Psoas muscle (tissue), 8 donors: ENCODE data around the gene FAM83G. TPM values are rescaled to one million over a fixed set of nuclear protein-coding genes. Genes with fewer than 3 reads are reported as not detected.

Source experiments
- ATAC-seq, 4 donors: fragments of 200-7000 bp; cut with Tn5 transposase; one replicate each; pipeline ENCODE4 v1.9.1; 2020; ENCODE audit warnings: moderate library complexity in 3 of 4, mild to moderate bottlenecking in 2 of 4
- DNase-seq, 2 donors: peaks; one replicate each; pipeline ENCODE4 v3.0.0-alpha.2; 2020
- H3K27ac ChIP-seq: fragments of 200-600 bp; one replicate; pipeline ENCODE4 v1.8.0; 2022
- H3K27me3 ChIP-seq, 3 donors: fragments of 200-600 bp in 1 of 3; one replicate each; pipeline versions ENCODE4 v1.6.1 to v1.8.0; 2013 to 2022; ENCODE audit warnings: low read length in 2 of 3, mild to moderate bottlenecking in 2 of 3, moderate library complexity in 1 of 3; ENCODE audit not compliant: insufficient read depth in 3 of 3
- H3K36me3 ChIP-seq, 2 donors: fragments of 200-600 bp in 1 of 2; one replicate each; pipeline versions ENCODE4 v1.6.1 to v1.8.0; 2013 to 2022; ENCODE audit warnings: low read depth in 1 of 2, mild to moderate bottlenecking in 1 of 2, moderate library complexity in 1 of 2; ENCODE audit not compliant: insufficient read depth in 1 of 2
- H3K4me1 ChIP-seq: fragments of 200-600 bp; one replicate; pipeline ENCODE4 v1.8.0; 2022
- H3K4me3 ChIP-seq: fragments of 200-600 bp; one replicate; pipeline ENCODE4 v1.8.0; 2022; ENCODE audit warnings: mild to moderate bottlenecking
- H3K9me3 ChIP-seq: fragments of 200-600 bp; one replicate; pipeline ENCODE4 v1.8.0; 2022
- CTCF ChIP-seq: fragments of 200-600 bp; IDR thresholded peaks from one replicate; pipeline ENCODE4 v1.8.0; 2022; ENCODE audit warnings: antibody characterized with exemption
- WGBS, 3 donors: extraction: QIAGEN DNeasy Blood & Tissue Kit; methylation state at CpG; one replicate each; pipeline versions ENCODE4 v1.1.6 to v1.1.7; 2013; 5-methylcytosine and 5-hydroxymethylcytosine counted together
- intact Hi-C, 2 donors: fragments of 100-400 bp; cut with DNase I; formaldehyde crosslinking; loops; one replicate each; pipeline versions ENCODE4 v1.11.0 to v1.14.2; 2022
- polyA plus RNA-seq, 3 donors: library from polyadenylated mRNA; stranded (reverse); fragments of 200-250 nt; gene quantifications; one replicate each; pipeline ENCODE4 v1.2.3, GENCODE V29; 2013
- total RNA-seq, 4 donors: library from RNA; stranded (reverse); fragmentation: NEBNext Ultra II Directional in 2 of 4; extraction: Animal tissue kit (Norgen Biotek cat#: 25700) in 2 of 4; gene quantifications; one replicate each; pipeline versions ENCODE4 v1.2.1 to v1.2.4, GENCODE V29; 2021 to 2023
- donor health status: healthy with polysubstance abuse.
- donor health status: DM: no; HTN: no; CAD: no; lungs with moderate emphysema.
- donor health status: Bipolar disorder and iron deficiency.
- donor health status: healthy.
- donor health status: DM: yes; HTN: yes; CAD: no.
- donor health status: DM: no; HTN: no; CAD: no.
- donor health status: DM: no; HTN: no; CAD: no.
- donor health status: DM: yes; HTN: yes; CAD: no.

FAM83G gene
- total and polyA plus RNA-seq, 7 donors: 7.0 to 65.6 (median 9.2) TPM

GRCh38 chr17:18978655-18979054 is 25.9 kb downstream of the FAM83G start:
- TF ChIP-seq CTCF: no peak
- H3K4me1 ChIP-seq: no peaks in the 10 kb centered on the region
- 82 to 88% (median 87%) methylated on average over 17 of the region's 17 CpGs for WGBS, 3 donors
- no peaks in the 10 kb centered on the region for H3K9me3 ChIP-seq
- H3K36me3 ChIP-seq: peaks cover 2 to 7% of the 10 kb centered on the region in 2 donors
- H3K27me3 ChIP-seq: no peaks in the 10 kb centered on the region
- no peak for DNase-seq
- ATAC-seq: no peak
- intact Hi-C loops: no loop called here
- no peak overlapping the region for H3K4me3 ChIP-seq
- no peak overlapping the region for H3K27ac ChIP-seq

GRCh38 chr17:18978050-18978449 is 26.5 kb downstream of the FAM83G start:
- intact Hi-C loops: no loop called here
- DNase-seq (no peak), ATAC-seq (no peak)
- H3K27me3 ChIP-seq: no peaks in the 10 kb centered on the region
- H3K4me3 ChIP-seq: no peak overlapping the region
- WGBS, 3 donors: 77 to 80% (median 78%) methylated on average over 13 of the region's 13 CpGs
- no peaks in the 10 kb centered on the region for H3K4me1 ChIP-seq
- H3K9me3 ChIP-seq: no peaks in the 10 kb centered on the region
- TF ChIP-seq CTCF: no peak
- no peak overlapping the region for H3K27ac ChIP-seq
- H3K36me3 ChIP-seq: peaks cover 2 to 7% of the 10 kb centered on the region in 2 donors

- no peak overlapping the region for H3K4me3 ChIP-seq
- TF ChIP-seq CTCF: no peak
- H3K9me3 ChIP-seq: no peaks in the 10 kb centered on the region
- DNase-seq (no peak), ATAC-seq (no peak)
- no peaks in the 10 kb centered on the region for H3K27me3 ChIP-seq
- no peak overlapping the region for H3K27ac ChIP-seq
- 84 to 89% (median 87%) methylated on average over 19 of the region's 19 CpGs for WGBS, 3 donors
- H3K36me3 ChIP-seq: peaks cover 2 to 7% of the 10 kb centered on the region in 2 donors
- intact Hi-C loops: no loop called here
- H3K4me1 ChIP-seq: no peaks in the 10 kb centered on the region
Measured at GRCh38 chr17:18977646-18978045, 26.9 kb downstream of the FAM83G start.

GRCh38 chr17:18977021-18977420 is 27.5 kb downstream of the FAM83G start:
- no peak for DNase-seq

More at GRCh38 chr17:18977021-18977420, 27.5 kb downstream of the FAM83G start:
- no peak overlapping the region for H3K4me3 ChIP-seq
- peaks cover 2 to 7% of the 10 kb centered on the region in 2 donors for H3K36me3 ChIP-seq
- no peaks in the 10 kb centered on the region for H3K4me1 ChIP-seq
- no peak for ATAC-seq
- no peak overlapping the region for H3K27ac ChIP-seq
- WGBS, 3 donors: 84 to 86% (median 85%) methylated on average over 4 of the region's 4 CpGs
- intact Hi-C loops: no loop called here
- H3K27me3 ChIP-seq: no peaks in the 10 kb centered on the region
- no peak for TF ChIP-seq CTCF
- H3K9me3 ChIP-seq: no peaks in the 10 kb centered on the region
